Esophagus squamous epithelium (tissue), 4 donors: ENCODE results near the gene PCDHB10.
"Not testable (repeated sequence)": the region's sequence is repeated elsewhere in the genome, so short reads cannot be mapped to it uniquely, and the experiment has no call there.

Source experiments
- CTCF ChIP-seq, 6 experiments: fragments of 450-650 bp in 4 of 6; fragments of 200-600 bp in 2 of 6; sonication (generic) in 2 of 6; IDR thresholded peaks; one replicate each; pipeline ENCODE4 v1.5.1; 2016 to 2019; ENCODE audit warnings: antibody characterized with exemption in 6 of 6, mild to moderate bottlenecking in 4 of 6, moderate library complexity in 4 of 6
- POLR2A ChIP-seq, 4 donors: fragments of 450-650 bp; IDR thresholded peaks; one replicate each; pipeline ENCODE4 v1.6.1; 2017; ENCODE audit warnings: antibody characterized with exemption in 4 of 4, mild to moderate bottlenecking in 4 of 4, moderate library complexity in 3 of 4

DNA sequence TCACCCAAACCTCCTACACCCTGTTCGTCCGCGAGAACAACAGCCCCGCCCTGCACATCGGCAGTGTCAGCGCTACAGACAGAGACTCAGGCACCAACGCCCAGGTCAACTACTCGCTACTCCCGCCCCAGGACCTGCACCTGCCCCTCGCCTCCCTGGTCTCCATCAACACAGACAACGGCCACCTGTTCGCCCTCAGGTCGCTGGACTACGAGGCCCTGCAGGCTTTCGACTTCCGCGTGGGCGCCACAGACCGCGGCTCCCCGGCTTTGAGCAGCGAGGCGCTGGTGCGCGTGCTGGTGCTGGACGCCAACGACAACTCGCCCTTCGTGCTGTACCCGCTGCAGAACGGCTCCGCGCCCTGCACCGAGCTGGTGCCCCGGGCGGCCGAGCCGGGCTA, 9.0 kb downstream of the PCDHB10 start:
- TF ChIP-seq POLR2A, CTCF (IDR thresholded peaks at IDR 0.05): not testable (repeated sequence)
